ENCODE results near the gene OSBPL6.
"Not testable (repeated sequence)": the region's sequence is repeated elsewhere in the genome, so short reads cannot be mapped to it uniquely, and the experiment has no call there.

OSBPL6 gene

DNA sequence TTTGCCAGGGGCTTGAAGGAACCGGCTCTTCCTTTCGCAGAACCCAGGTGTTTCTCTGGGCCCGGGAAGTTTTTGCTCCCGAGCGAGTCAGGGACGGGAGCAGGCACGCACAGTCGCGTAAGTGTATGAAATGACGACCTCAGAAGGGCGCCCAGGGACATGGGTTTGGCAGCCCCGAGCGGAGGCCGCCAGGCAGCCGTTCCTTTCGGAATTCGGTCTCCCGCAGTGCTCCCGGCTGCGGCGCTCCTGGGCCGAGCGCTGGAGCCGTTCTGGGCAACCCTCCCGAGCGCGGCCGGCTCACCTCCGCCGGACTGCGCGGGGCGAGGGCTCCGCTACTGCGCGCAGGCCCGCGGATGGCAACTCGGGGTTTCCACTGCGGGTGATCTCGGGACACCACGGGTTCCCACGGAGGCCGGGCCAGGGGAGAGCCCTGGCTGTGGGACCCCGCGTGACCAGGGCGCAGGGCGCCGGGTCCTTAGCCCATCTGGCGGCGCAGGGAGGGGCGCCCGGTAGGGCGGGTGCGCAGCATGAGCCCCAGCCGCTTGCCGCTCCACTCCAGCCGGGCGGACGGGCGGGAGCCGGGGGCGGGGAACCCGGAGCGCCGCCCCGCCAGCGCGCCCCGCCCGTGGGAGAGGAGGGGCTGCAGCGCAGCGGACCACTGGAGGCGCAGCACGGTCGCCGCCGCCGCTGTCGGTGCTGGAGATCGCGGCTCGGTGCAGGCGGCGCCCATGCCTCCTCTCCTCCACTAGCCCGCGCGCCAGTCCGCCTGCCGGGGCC is at the start of gene OSBPL6:
Gene OSBPL6 (plus strand): TSS at position 690 of the 777 bp plus-strand sequence. CDS start 111,673 bp downstream, outside the sequence.
- peak; percentile 88 for DNase-seq

GRCh38 chr2:178152033-178152432 is 42.3 kb upstream of the OSBPL6 start:
- DNase-seq = no peak

DNA sequence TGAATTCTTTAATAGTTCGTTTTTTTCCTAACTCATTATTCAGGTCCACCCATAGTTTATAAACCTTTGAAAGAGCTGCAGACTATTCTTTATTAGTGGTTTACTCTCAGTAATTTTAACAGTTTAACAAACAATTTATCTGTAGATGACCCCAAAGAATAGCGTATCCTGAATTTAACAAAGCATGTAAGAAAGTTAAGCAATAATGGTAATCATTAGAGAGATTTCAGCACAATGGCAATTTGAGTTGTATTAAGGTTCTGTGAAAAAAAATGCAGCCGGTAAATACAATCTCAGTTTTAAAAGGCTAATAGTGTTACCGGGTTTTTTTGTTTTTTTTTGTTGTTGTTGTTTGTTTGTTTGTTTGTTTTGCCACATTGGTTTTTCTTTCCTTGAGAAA is 41.8 kb upstream of the OSBPL6 start:
- DNase-seq = no peak

DNA sequence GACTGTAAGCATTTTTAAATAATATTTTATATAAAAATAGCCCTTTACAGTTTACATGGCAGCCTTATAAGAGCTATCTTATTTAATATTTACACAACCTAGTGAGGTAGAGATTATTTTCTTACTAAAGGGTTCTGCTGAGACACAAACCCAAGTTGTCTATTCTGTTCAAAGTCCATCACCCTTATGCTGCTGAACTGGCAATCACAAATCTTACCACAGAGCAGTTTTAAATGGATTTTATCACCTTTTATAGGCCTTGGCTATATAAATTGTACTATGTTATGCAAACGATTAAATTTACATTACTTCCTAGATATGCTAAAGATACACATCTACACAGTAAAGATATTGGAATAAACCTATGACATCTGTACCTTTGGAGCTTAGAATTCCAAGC is 41.3 kb upstream of the OSBPL6 start:
- DNase-seq = no peak

- DNase-seq = not testable (repeated sequence)
Observed at GRCh38 chr2:178153878-178154277, 40.4 kb upstream of the OSBPL6 start.

DNA sequence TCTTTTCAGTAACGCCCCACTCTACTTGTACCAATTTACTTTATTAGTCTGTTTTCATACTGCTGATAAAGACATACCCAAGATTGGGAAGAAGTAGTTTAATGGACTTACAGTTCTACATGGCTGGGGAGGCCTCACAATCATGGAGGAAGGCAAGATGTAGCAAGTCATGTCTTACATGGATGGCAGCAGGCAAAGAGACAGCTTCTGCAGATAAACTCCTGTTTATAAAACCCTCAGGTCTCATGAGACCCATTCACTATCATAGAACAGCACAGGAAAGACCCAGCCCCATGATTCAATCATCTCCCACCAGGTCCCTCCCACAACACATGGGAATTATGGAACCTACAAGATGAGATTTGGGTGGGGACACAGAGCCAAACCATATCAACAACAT is 38.8 kb upstream of the OSBPL6 start:
- DNase-seq = no peak

DNA sequence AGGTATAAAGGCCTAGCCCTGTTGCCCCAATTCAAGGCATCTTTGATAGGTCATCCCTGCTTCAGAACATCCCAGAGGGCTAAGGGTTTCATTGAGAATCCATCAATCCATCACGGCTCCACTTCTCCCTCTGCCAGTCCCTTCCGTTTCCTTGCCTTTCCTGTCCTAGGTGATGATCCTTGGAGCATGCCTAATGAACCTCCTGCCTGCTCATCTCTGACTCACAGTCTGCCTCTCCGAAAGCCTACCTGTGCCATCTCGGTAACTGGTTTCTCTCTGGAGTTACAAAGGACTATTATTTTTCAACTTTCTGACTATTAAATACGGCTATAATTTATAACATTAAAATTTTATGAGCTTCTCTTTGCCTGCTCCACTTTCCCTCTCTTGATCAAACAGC is 36.7 kb upstream of the OSBPL6 start:
- no peak for DNase-seq

GRCh38 chr2:178159966-178160365 is 34.3 kb upstream of the OSBPL6 start:
- no peak for DNase-seq

DNA sequence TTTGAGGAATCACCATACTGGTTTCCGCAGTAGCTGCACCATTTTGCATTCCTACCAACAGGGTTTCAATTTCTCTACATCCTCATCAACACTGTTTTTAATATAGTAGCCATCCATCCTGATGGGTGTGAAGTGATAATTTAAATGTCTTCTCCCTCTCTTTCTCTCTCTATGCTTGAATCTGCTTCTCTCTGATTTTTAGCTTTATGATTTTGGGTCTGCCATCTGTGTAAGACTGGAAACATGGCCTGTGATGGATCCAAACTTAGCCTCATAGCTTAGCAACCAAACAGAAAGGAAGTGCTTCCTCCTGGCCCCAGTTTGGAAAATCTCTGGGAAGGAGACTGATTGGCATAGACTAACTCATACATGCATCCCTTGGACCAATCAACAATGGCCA is 33.7 kb upstream of the OSBPL6 start:
- no peak for DNase-seq

GRCh38 chr2:178163395-178163794 is 30.9 kb upstream of the OSBPL6 start:
- DNase-seq = no peak

DNA sequence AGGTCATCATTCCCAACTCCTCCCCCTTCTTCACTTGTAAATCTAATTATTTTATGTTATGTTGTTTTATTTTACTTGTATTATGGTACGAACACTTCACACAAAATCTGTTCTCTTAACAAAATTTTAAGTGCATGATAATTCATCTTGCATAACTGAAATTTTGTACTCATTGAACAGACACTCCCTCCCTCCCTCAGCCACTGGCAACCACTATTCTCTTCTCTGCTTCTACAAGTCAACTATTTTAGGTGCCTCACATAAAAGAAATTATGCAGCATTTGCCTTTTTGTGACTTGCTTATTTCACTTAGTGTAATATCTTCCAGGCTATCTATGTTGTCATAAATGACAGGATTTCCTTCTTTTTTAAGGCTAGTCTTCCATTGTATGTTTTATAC is 30.4 kb upstream of the OSBPL6 start:
- DNase-seq = no peak

GRCh38 chr2:178173657-178174056 is 20.7 kb upstream of the OSBPL6 start:
- DNase-seq = no peak

- DNase-seq = no peak
Observed at GRCh38 chr2:178177066-178177679, 17.1 kb upstream of the OSBPL6 start.

- not testable (repeated sequence) for DNase-seq
Observed at GRCh38 chr2:178180648-178181047, 13.7 kb upstream of the OSBPL6 start.

GRCh38 chr2:178187861-178188260 is 6.5 kb upstream of the OSBPL6 start:
- DNase-seq = no peak

- DNase-seq = no peak
Observed at GRCh38 chr2:178188466-178188865, 5.8 kb upstream of the OSBPL6 start.

DNA sequence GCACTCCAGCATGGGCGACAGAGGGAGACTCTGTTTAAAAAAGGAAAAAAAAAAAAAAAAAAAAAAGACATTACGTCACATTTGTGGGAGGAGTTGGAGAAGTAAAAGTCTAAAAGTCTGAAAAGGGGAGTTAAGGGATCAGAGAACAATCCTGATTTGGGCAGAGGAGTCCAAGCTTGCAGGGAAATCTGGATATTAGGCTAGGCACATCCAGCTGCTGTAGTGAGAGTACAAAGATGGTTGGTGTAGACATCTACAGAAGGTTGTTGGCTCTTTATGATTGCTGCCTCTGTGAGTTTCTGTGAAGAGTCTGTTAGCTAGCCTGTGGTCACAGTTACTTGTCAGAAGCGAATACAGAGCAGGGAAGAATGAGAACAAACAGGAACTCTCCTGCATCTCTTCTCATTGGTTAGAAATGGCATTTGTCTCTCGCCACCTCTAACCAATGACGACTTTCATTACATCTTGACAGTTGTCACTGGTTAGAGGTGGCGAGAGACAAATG is 3.3 kb upstream of the OSBPL6 start:
- no peak for DNase-seq

DNA sequence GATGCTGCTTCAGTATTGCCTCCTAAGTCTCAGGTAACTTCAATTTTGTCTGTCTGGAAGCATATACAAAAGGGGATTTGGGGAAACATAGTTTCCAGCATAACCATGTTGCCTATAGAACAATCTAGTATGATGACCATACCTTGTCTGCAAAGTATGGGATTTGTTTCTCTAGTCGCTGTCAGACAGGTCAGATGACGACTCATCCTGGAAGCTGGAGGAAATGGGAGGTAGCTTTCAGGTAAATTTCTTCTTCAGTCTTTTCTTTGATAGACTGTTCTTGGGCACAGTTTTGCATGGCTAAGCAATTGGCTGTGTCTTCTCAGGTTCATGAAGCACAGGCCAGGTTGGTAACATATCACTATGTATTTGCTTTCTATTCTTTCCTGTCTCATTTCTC is 2.8 kb upstream of the OSBPL6 start:
- DNase-seq = no peak

GRCh38 chr2:178193496-178193822 is 853 bp upstream of the OSBPL6 start:
- DNase-seq = no peak

DNA sequence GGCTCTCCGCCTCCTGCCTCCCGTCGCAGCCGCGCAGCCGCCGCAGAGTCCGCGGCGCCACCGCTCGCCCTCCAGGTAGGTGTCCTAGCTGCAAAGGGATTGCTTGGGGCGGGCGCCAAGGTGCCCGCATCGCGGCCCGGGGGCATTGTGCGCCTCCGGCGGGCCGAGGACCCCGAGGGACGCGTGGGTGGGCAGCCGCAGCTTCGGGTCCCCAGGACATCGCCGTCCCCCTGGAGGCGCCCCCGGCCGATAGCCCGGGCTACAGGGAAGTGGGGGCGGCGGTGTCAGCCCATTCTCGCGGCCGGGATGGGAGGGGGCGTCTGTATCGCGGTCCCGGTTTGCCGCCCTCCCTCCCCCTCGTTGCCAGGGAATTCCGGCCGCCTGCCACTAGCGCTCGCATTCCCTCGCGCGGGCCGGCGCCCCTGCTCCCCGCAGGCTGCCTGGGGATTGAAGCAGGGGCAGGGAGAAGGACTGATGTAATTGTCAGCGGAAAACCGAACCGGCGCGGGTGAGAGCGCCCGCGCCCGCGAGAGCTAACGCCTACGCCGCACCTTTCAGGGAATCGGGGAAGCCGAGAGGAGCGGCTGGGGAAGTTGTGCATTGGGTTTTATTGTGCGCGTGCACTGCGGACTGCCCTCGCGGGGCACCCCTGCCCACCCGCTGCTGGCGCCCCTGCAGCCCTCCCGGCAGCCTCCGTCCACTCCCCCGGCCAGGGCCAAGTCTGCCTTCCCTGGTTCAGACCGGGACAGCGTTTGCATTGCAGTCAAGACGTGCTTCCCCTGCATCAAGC is 483 bp downstream of the OSBPL6 start:
- DNase-seq = peak; percentile 74

DNA sequence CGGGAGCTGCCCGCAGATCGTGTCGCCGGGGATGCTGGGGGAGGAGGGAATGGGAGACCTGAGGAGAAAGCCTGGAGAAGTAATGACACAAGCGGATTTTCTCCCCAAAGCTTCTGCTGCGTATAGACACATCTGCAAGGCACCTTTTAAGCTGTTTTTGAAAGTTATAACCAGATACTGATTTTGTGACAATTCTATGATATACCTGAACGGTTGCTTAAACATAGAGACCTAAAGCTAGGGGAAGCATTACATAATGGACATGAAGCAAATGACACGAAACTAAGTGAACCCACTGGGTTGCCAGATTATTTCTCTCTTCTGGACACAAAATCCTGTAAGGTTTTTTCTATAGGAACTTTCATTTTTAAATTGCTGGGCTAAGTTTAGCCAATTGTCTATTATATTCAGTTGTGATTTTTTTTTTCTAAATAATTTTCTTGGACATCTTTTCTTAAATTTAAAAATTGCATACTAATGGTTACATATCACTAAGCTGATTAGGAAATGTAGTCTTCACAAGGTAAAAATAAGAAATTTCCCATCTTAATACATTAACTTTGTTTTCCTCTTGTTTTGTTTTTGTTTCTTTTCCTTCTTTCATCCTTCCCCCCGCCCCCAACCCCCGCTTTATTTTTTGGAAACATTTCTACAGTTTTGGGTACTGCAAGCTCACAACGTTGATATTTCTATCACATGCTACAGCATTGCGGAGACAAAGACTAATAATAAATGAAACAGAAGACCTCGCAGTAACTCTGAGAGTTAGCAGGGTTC is 1.3 kb downstream of the OSBPL6 start:
- DNase-seq = no peak

- DNase-seq = no peak
Observed at GRCh38 chr2:178197791-178198190, 3.5 kb downstream of the OSBPL6 start.

- not testable (repeated sequence) for DNase-seq
Observed at GRCh38 chr2:178198441-178198840, 4.1 kb downstream of the OSBPL6 start.
